Right ventricle myocardium superior (tissue), 1 donor: Measurements from ENCODE around the gene KRT3. TPM values are rescaled to one million over a fixed set of nuclear protein-coding genes. Genes with fewer than 3 reads are reported as not detected.

Source experiments
- ATAC-seq: fragments of 200-7000 bp; cut with Tn5 transposase; one replicate; pipeline ENCODE4 v1.9.1; 2020; ENCODE audit warnings: mild to moderate bottlenecking; ENCODE audit not compliant: poor library complexity
- DNase-seq: peaks from one replicate; pipeline ENCODE4 v3.0.0-alpha.2; 2020
- intact Hi-C: fragments of 100-400 bp; cut with DNase I; formaldehyde crosslinking; loops from one replicate; pipeline ENCODE4 v1.11.2; 2022
- total RNA-seq: library from RNA; stranded (reverse); fragmentation: NEBNext Ultra II Directional; extraction: Animal tissue kit (Norgen Biotek cat#: 25700); gene quantifications from one replicate; pipeline ENCODE4 v1.2.1, GENCODE V29; 2021
- donor health status: DM: no; HTN: yes; CAD: no; lungs with severe emphysema.

The KRT3 gene
- total RNA-seq, 1 donor from 2014 or later = not detected

GRCh38 chr12:52828591-52829021 lies 32.7 kb upstream of the KRT3 start:
- DNase-seq (no peak), ATAC-seq (no peak)
- intact Hi-C loops = no loop called here

- no peak for DNase-seq
- intact Hi-C loops = no loop called here
- ATAC-seq = no peak
Observed at GRCh38 chr12:52828156-52828555, 32.2 kb upstream of the KRT3 start.

- ATAC-seq (no peak), DNase-seq (no peak)
- intact Hi-C loops = no loop called here
Observed at GRCh38 chr12:52827499-52828090, 31.7 kb upstream of the KRT3 start.

GRCh38 chr12:52826611-52827498 lies 30.9 kb upstream of the KRT3 start:
- ATAC-seq (no peak), DNase-seq (no peak)
- intact Hi-C loops = no loop called here

- intact Hi-C loops = no loop called here
- no peak for ATAC-seq
- DNase-seq = no peak
Observed at GRCh38 chr12:52825961-52826360, 30.0 kb upstream of the KRT3 start.

GRCh38 chr12:52824741-52825410 lies 29.0 kb upstream of the KRT3 start:
- ATAC-seq (no peak), DNase-seq (no peak)
- intact Hi-C loops = no loop called here

- ATAC-seq = no peak
- intact Hi-C loops = no loop called here
- no peak for DNase-seq
Observed at GRCh38 chr12:52823761-52824450, 28.0 kb upstream of the KRT3 start.

- intact Hi-C loops = no loop called here
- ATAC-seq = no peak
Observed at GRCh38 chr12:52822771-52823510, 27.0 kb upstream of the KRT3 start.

GRCh38 chr12:52821826-52822660 lies 26.1 kb upstream of the KRT3 start:
- no peak for ATAC-seq
- intact Hi-C loops = no loop called here

More at GRCh38 chr12:52822771-52823510, 27.0 kb upstream of the KRT3 start:
- DNase-seq = no peak

GRCh38 chr12:52821071-52821730 lies 25.3 kb upstream of the KRT3 start:
- ATAC-seq = no peak
- intact Hi-C loops = no loop called here
- DNase-seq = no peak

More at GRCh38 chr12:52821826-52822660, 26.1 kb upstream of the KRT3 start:
- DNase-seq = no peak

- intact Hi-C loops = no loop called here
- no peak for DNase-seq
- ATAC-seq = no peak
Observed at GRCh38 chr12:52820521-52820920, 24.6 kb upstream of the KRT3 start.

GRCh38 chr12:52819731-52820510 lies 24.0 kb upstream of the KRT3 start:
- ATAC-seq (no peak), DNase-seq (no peak)
- intact Hi-C loops = no loop called here

- ATAC-seq (no peak), DNase-seq (no peak)
- intact Hi-C loops = no loop called here
Observed at GRCh38 chr12:52818887-52819420, 23.0 kb upstream of the KRT3 start.

GRCh38 chr12:52818388-52818787 lies 22.5 kb upstream of the KRT3 start:
- ATAC-seq (no peak), DNase-seq (no peak)
- intact Hi-C loops = no loop called here

GRCh38 chr12:52817699-52818238 lies 21.9 kb upstream of the KRT3 start:
- ATAC-seq = no peak

More at GRCh38 chr12:52817699-52818238, 21.9 kb upstream of the KRT3 start:
- DNase-seq = no peak
- intact Hi-C loops = no loop called here
